ENCODE data around the gene KRTAP5-2. TPM values are rescaled to one million over a fixed set of nuclear protein-coding genes. Genes with fewer than 3 reads are reported as not detected.

KRTAP5-2 gene
- total and polyA plus RNA-seq, 2 donors, result 0.11 TPM; not detected in 1

DNA sequence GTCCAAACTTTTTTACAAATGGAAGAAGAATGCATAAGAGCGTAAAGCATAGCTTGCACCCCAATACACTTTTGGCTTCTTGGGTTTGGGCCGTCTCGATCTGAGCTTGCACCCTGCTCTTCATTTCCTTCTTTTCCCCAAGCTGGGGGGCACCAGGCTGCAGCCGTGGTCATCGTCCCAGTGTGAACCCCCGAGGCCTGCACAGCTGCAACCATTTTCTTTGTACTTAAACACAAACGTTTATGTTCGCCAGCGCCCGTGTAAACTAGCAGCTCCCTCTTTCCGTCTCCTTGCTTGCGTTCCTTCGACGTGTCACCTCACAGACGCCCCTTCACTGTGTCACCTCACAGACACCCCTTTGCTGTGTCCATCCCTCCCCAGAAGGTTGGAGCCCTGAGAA lies 41.6 kb upstream of the KRTAP5-2 start:
- no peak for DNase-seq (ENCODE audit: low read depth in 6 of 9, low spot score in 9 of 9)
- H3K9me3 ChIP-seq (ENCODE audit: control insufficient read depth in 2 of 2, insufficient read depth in 1 of 2, low read length in 1 of 2), result no peaks in the 10 kb centered on the region
- H3K36me3 ChIP-seq (ENCODE audit: control insufficient read depth in 2 of 2, insufficient read depth in 2 of 2, low read length in 1 of 2), result no peaks in the 10 kb centered on the region
- H3K27ac ChIP-seq (ENCODE audit: low read depth in 1 of 2, low read length in 1 of 2), result no peak overlapping the region
- no peaks in the 10 kb centered on the region for H3K4me1 ChIP-seq (ENCODE audit: control insufficient read depth in 2 of 2, insufficient read depth in 2 of 2, low read length in 2 of 2)
- no peak overlapping the region for H3K4me3 ChIP-seq (ENCODE audit: low read length in 2 of 2)
- H3K27me3 ChIP-seq (ENCODE audit: control insufficient read depth in 2 of 2, insufficient read depth in 1 of 2, low read length in 1 of 2), result peaks cover 2 to 22% of the 10 kb centered on the region in 2 donors
- 77% methylated on average over 15 of the region's 15 CpGs for WGBS

DNA sequence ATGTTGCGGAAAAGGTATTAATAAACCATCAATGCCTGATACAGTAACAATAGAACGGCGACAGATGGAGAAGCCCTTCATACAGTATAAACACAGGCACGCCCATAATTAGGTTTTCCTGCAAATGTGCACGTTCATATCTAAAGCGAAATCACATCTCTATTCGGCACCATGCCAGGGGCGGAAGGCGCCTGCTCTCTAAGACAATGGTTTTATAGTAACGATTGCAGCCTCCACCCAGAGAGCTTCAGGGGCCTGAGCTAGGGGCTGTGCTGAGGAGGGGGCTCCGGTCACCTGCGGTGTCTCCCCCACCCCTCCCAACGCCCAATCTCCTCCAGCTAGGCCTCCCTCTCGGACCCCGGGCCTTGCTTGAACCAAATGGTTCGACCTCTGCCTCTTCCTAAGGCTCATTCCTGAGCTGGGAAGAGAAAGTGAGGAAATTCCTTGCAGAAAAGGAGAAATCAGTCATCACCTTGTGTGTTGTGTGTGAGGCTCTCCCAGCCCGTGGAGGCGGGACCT lies 41.1 kb upstream of the KRTAP5-2 start:
- Histone ChIP-seq H3K27ac (ENCODE audit: low read depth in 1 of 2, low read length in 1 of 2) (no peak overlapping the region), H3K4me3 (ENCODE audit: low read length in 2 of 2) (no peak overlapping the region), H3K27me3 (ENCODE audit: control insufficient read depth in 2 of 2, insufficient read depth in 1 of 2, low read length in 1 of 2) (peaks cover 2 to 22% of the 10 kb centered on the region in 2 donors), H3K4me1 (ENCODE audit: control insufficient read depth in 2 of 2, insufficient read depth in 2 of 2, low read length in 2 of 2) (no peaks in the 10 kb centered on the region), H3K36me3 (ENCODE audit: control insufficient read depth in 2 of 2, insufficient read depth in 2 of 2, low read length in 1 of 2) (no peaks in the 10 kb centered on the region), H3K9me3 (ENCODE audit: control insufficient read depth in 2 of 2, insufficient read depth in 1 of 2, low read length in 1 of 2) (no peaks in the 10 kb centered on the region)
- no peak for DNase-seq (ENCODE audit: low read depth in 6 of 9, low spot score in 9 of 9)
- 75% methylated on average over 18 of the region's 18 CpGs for WGBS

DNA sequence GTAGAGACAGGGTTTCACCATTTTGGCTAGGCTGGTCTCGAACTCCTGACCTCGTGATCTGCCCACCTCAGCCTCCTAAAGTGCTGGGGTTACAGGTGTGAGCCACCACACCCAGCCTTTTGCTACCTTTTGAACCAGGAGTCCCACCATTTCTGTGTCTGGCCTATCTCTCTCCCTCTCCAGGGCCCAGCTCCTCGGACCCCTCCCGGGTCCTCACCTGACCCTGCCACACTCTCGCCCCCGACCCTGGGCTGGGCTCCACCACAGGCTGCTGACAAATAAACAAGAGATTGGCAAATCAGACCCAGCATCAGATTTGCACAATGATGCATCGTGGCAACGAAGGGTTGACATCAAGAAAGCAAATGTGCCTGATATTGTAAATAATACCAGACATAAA lies 40.2 kb upstream of the KRTAP5-2 start:
- H3K4me3 ChIP-seq (ENCODE audit: low read length in 2 of 2), result no peak overlapping the region
- no peaks in the 10 kb centered on the region for H3K4me1 ChIP-seq (ENCODE audit: control insufficient read depth in 2 of 2, insufficient read depth in 2 of 2, low read length in 2 of 2)
- no peaks in the 10 kb centered on the region for H3K9me3 ChIP-seq (ENCODE audit: control insufficient read depth in 2 of 2, insufficient read depth in 1 of 2, low read length in 1 of 2)
- no peak overlapping the region for H3K27ac ChIP-seq (ENCODE audit: low read depth in 1 of 2, low read length in 1 of 2)
- no peaks in the 10 kb centered on the region for H3K36me3 ChIP-seq (ENCODE audit: control insufficient read depth in 2 of 2, insufficient read depth in 2 of 2, low read length in 1 of 2)
- 93% methylated on average over 8 of the region's 8 CpGs for WGBS
- DNase-seq (ENCODE audit: low read depth in 6 of 9, low spot score in 9 of 9), result no peak
- H3K27me3 ChIP-seq (ENCODE audit: control insufficient read depth in 2 of 2, insufficient read depth in 1 of 2, low read length in 1 of 2), result peaks cover 2 to 26% of the 10 kb centered on the region in 2 donors

DNA sequence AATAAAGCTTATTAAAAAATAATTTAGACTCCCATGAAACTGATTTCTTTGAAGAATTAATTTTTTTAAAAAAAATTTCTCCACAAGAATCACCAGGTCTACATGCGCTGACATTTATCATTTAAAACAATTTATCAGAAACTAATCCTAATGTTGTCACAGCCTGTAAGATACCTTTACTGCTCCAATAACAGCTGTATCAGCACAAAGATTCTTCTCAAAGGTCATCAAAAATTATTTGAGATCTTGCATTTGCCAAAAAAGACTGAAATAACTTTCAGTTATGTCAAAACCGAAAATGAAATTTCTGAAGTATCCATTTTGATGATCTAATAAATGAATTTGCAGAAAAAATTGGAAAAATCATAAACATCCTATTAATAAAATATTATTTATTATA lies 39.5 kb upstream of the KRTAP5-2 start:
- Histone ChIP-seq H3K9me3 (ENCODE audit: control insufficient read depth in 2 of 2, insufficient read depth in 1 of 2, low read length in 1 of 2) (no peaks in the 10 kb centered on the region), H3K27ac (ENCODE audit: low read depth in 1 of 2, low read length in 1 of 2) (no peak overlapping the region), H3K27me3 (ENCODE audit: control insufficient read depth in 2 of 2, insufficient read depth in 1 of 2, low read length in 1 of 2) (peaks cover 2 to 26% of the 10 kb centered on the region in 2 donors), H3K4me3 (ENCODE audit: low read length in 2 of 2) (no peak overlapping the region), H3K4me1 (ENCODE audit: control insufficient read depth in 2 of 2, insufficient read depth in 2 of 2, low read length in 2 of 2) (no peaks in the 10 kb centered on the region), H3K36me3 (ENCODE audit: control insufficient read depth in 2 of 2, insufficient read depth in 2 of 2, low read length in 1 of 2) (no peaks in the 10 kb centered on the region)
- DNase-seq (ENCODE audit: low read depth in 6 of 9, low spot score in 9 of 9), result no peak
- WGBS, result 94% methylated on average over 2 of the region's 2 CpGs

DNA sequence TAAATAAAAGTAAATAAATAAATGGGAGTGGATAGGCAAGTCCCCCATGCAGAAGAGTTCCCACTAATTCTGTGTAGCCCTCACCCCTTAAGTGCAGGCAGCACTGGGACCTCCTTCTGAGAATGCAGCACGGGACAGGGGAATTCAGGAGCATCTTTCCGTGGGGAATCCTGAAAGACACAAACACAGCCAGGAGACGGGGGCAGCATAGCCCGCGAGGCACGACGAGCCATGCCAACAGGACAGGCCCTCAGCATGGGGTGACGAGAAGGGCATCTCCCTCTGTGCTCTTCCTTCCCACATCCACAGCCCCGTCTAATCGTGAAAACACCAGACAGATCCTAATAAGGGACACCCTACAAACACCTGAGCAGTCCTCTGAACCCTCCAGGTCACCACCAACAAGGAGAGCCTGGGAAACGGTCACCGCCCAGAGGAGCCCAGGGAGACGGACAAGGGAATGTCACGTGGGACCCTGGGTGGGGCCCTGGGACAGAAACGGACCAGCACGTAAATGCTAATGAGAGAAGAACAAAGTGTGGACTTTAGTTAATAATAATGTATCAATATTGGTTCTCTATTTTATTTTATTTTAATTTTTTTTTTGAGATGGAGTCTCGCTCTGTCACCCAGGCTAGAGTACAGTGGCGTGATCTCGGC lies 38.3 kb upstream of the KRTAP5-2 start:
- H3K27ac ChIP-seq (ENCODE audit: low read depth in 1 of 2, low read length in 1 of 2), result no peak overlapping the region
- H3K9me3 ChIP-seq (ENCODE audit: control insufficient read depth in 2 of 2, insufficient read depth in 1 of 2, low read length in 1 of 2), result no peaks in the 10 kb centered on the region
- H3K36me3 ChIP-seq (ENCODE audit: control insufficient read depth in 2 of 2, insufficient read depth in 2 of 2, low read length in 1 of 2), result no peaks in the 10 kb centered on the region
- H3K4me3 ChIP-seq (ENCODE audit: low read length in 2 of 2), result no peak overlapping the region
- WGBS, result 95% methylated on average over 19 of the region's 19 CpGs
- no peak for DNase-seq (ENCODE audit: low read depth in 6 of 9, low spot score in 9 of 9)
- H3K4me1 ChIP-seq (ENCODE audit: control insufficient read depth in 2 of 2, insufficient read depth in 2 of 2, low read length in 2 of 2), result no peaks in the 10 kb centered on the region
- peaks cover 2 to 32% of the 10 kb centered on the region in 2 donors for H3K27me3 ChIP-seq (ENCODE audit: control insufficient read depth in 2 of 2, insufficient read depth in 1 of 2, low read length in 1 of 2)

DNA sequence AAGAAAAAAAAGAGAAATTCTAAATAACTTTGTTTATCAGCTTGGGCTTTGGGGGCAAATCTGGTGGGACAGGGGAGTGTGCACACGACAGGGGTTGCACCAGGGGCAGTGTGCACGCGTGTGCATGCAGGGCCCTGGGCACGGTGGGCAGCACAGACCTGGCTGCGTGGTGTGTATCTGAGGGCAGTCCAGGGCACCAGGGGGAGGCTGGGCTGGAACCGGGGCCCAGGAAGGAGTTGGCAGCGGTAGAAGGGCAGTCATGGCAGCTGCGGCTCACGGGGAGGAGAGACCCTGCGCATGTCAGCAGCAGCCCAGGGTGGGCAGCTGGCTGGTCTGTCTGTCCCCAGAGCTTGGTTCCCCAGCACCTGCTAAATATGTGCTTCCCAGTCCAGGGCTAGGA lies 35.8 kb upstream of the KRTAP5-2 start:
- H3K4me1 ChIP-seq (ENCODE audit: control insufficient read depth in 2 of 2, insufficient read depth in 2 of 2, low read length in 2 of 2), result no peaks in the 10 kb centered on the region
- no peak for DNase-seq (ENCODE audit: low read depth in 6 of 9, low spot score in 9 of 9)
- H3K27ac ChIP-seq (ENCODE audit: low read depth in 1 of 2, low read length in 1 of 2), result no peak overlapping the region
- peaks cover 0 to 32% of the 10 kb centered on the region in 2 donors for H3K27me3 ChIP-seq (ENCODE audit: control insufficient read depth in 2 of 2, insufficient read depth in 1 of 2, low read length in 1 of 2)
- no peak overlapping the region for H3K4me3 ChIP-seq (ENCODE audit: low read length in 2 of 2)
- WGBS, result 86% methylated on average over 10 of the region's 10 CpGs
- H3K9me3 ChIP-seq (ENCODE audit: control insufficient read depth in 2 of 2, insufficient read depth in 1 of 2, low read length in 1 of 2), result no peaks in the 10 kb centered on the region
- no peaks in the 10 kb centered on the region for H3K36me3 ChIP-seq (ENCODE audit: control insufficient read depth in 2 of 2, insufficient read depth in 2 of 2, low read length in 1 of 2)

DNA sequence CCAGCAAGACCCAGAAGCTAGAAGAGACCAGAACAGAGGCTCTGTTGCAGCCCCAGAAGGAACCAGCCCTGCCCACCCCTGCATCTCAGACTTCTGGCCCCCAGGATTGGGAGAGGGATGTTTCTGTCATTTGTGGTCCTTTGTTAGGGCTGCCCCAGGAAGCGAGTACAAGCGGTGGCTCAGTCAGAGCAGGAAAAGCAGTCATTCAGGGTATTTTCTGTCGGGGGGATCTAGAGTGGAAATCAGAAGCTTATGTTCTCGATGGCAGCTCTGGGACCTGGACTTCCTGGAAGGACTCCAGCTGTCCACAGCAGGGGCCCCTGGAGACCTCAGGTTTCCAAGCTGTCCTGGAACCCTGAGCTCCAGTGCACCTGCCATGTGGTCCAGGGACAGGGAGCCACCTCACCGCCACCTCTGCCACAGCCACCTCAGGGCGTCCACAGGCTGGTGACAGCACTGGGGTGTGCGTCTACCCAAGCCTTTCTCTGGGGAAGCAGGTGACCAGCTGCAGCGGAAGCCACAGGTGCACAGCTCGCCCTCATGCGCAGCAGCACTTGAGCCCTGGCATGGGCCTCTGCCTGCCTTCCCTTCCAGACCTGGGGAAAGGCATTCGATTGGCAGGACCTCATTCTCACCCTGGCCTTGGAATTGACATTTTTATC lies 34.1 kb upstream of the KRTAP5-2 start:
- Histone ChIP-seq H3K4me3 (ENCODE audit: low read length in 2 of 2) (no peak overlapping the region), H3K36me3 (ENCODE audit: control insufficient read depth in 2 of 2, insufficient read depth in 2 of 2, low read length in 1 of 2) (no peaks in the 10 kb centered on the region), H3K27ac (ENCODE audit: low read depth in 1 of 2, low read length in 1 of 2) (no peak overlapping the region), H3K9me3 (ENCODE audit: control insufficient read depth in 2 of 2, insufficient read depth in 1 of 2, low read length in 1 of 2) (no peaks in the 10 kb centered on the region), H3K27me3 (ENCODE audit: control insufficient read depth in 2 of 2, insufficient read depth in 1 of 2, low read length in 1 of 2) (peaks cover 0 to 40% of the 10 kb centered on the region in 2 donors), H3K4me1 (ENCODE audit: control insufficient read depth in 2 of 2, insufficient read depth in 2 of 2, low read length in 2 of 2) (no peaks in the 10 kb centered on the region)
- 59% methylated on average over 11 of the region's 11 CpGs for WGBS
- no peak for DNase-seq (ENCODE audit: low read depth in 6 of 9, low spot score in 9 of 9)

DNA sequence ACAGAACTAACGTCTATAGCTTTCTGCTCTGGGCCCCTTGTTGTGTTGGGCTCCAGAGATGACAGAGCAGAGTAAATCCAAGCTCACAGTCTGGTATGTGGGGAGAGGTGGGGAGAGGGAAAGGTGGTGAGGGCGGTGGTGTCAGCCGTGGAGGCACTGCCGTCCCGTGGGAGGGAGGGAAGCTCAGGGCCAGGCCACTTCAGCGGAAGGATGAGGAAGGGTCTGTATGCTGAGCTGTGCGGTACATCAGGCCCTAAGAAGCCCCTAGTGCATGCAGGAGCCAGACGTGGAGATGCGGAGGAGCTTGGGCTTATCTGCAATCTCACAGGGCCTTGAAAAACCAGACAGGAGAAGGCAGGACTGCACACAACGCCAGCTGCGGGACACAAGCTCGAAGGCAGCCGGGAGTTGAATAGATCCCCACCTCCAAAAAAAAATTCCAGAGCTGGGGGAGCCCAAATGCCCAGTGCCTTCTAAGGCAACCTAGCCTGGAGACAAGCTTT lies 33.0 kb upstream of the KRTAP5-2 start:
- H3K4me3 ChIP-seq (ENCODE audit: low read length in 2 of 2), result no peak overlapping the region
- H3K27me3 ChIP-seq (ENCODE audit: control insufficient read depth in 2 of 2, insufficient read depth in 1 of 2, low read length in 1 of 2), result peaks cover 0 to 42% of the 10 kb centered on the region in 2 donors
- no peak overlapping the region for H3K27ac ChIP-seq (ENCODE audit: low read depth in 1 of 2, low read length in 1 of 2)
- 92% methylated on average over 13 of the region's 13 CpGs for WGBS
- no peaks in the 10 kb centered on the region for H3K4me1 ChIP-seq (ENCODE audit: control insufficient read depth in 2 of 2, insufficient read depth in 2 of 2, low read length in 2 of 2)
- DNase-seq (ENCODE audit: low read depth in 6 of 9, low spot score in 9 of 9), result no peak
- H3K36me3 ChIP-seq (ENCODE audit: control insufficient read depth in 2 of 2, insufficient read depth in 2 of 2, low read length in 1 of 2), result no peaks in the 10 kb centered on the region
- H3K9me3 ChIP-seq (ENCODE audit: control insufficient read depth in 2 of 2, insufficient read depth in 1 of 2, low read length in 1 of 2), result no peaks in the 10 kb centered on the region

DNA sequence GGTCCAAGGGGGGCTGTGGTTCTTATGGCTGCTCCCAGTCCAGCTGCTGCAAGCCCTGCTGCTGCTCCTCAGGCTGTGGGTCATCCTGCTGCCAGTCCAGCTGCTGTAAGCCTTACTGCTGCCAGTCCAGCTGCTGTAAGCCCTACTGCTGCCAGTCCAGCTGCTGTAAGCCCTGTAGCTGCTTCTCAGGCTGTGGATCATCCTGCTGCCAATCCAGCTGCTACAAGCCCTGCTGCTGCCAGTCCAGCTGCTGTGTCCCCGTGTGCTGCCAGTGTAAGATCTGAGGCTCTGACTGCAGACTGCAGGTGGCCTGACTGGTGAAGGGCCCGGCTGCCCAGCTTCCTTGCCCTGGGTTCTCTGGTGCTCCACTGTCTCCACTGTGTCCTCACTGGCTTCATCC lies 32.2 kb upstream of the KRTAP5-2 start:
- H3K9me3 ChIP-seq (ENCODE audit: control insufficient read depth in 2 of 2, insufficient read depth in 1 of 2, low read length in 1 of 2), result no peaks in the 10 kb centered on the region
- H3K4me1 ChIP-seq (ENCODE audit: control insufficient read depth in 2 of 2, insufficient read depth in 2 of 2, low read length in 2 of 2), result no peaks in the 10 kb centered on the region
- H3K4me3 ChIP-seq (ENCODE audit: low read length in 2 of 2), result no peak overlapping the region
- peaks cover 0 to 47% of the 10 kb centered on the region in 2 donors for H3K27me3 ChIP-seq (ENCODE audit: control insufficient read depth in 2 of 2, insufficient read depth in 1 of 2, low read length in 1 of 2)
- WGBS, result 79% methylated on average over 2 of the region's 2 CpGs
- H3K27ac ChIP-seq (ENCODE audit: low read depth in 1 of 2, low read length in 1 of 2), result no peak overlapping the region
- DNase-seq (ENCODE audit: low read depth in 6 of 9, low spot score in 9 of 9), result no peak
- H3K36me3 ChIP-seq (ENCODE audit: control insufficient read depth in 2 of 2, insufficient read depth in 2 of 2, low read length in 1 of 2), result no peaks in the 10 kb centered on the region
